Transverse colon (tissue), 4 donors: ENCODE measurements around the gene RPS15. TPM values are rescaled to one million over a fixed set of nuclear protein-coding genes. Genes with fewer than 3 reads are reported as not detected.

Experiments used
- DNase-seq: peaks from one replicate; pipeline ENCODE4 v3.0.0-alpha.2; 2019
- H3K27ac ChIP-seq, 4 donors: fragments of 200-600 bp; sonication (generic); 2 replicates each; pipeline ENCODE4 v1.5.1; 2016 to 2018; ENCODE audit warnings: inconsistent platforms in 4 of 4
- H3K27me3 ChIP-seq: fragments of 200-600 bp; sonication (generic); 2 replicates; pipeline ENCODE4 v1.5.1; 2017; ENCODE audit warnings: inconsistent platforms
- H3K36me3 ChIP-seq, 4 donors: fragments of 200-600 bp; sonication (generic); 2 replicates each; pipeline ENCODE4 v1.5.1; 2017 to 2019; ENCODE audit warnings: inconsistent platforms in 4 of 4
- H3K4me1 ChIP-seq, 4 donors: fragments of 200-600 bp; sonication (generic); 2 replicates each; pipeline ENCODE4 v1.5.1; 2017 to 2020; ENCODE audit warnings: inconsistent platforms in 4 of 4
- H3K4me3 ChIP-seq, 4 donors: fragments of 200-600 bp; sonication (generic); 1 replicate in 1 of 4; 2 replicates in 3 of 4; pipeline versions ENCODE4 v1.5.1 to v1.6.1; 2017 to 2019; ENCODE audit warnings: inconsistent platforms in 4 of 4
- H3K9me3 ChIP-seq, 2 donors: fragments of 200-600 bp; sonication (generic); 2 replicates each; pipeline ENCODE4 v1.5.1; 2017 to 2019; ENCODE audit warnings: inconsistent platforms in 2 of 2
- CTCF ChIP-seq, 5 experiments: fragments of 200-600 bp in 3 of 5; fragments of 450-650 bp in 2 of 5; sonication (generic) in 3 of 5; IDR thresholded peaks; 1 replicate in 2 of 5; 2 replicates in 3 of 5; pipeline ENCODE4 v1.5.1; 2016 to 2017; ENCODE audit warnings: antibody characterized with exemption in 5 of 5, inconsistent platforms in 3 of 5, mild to moderate bottlenecking in 2 of 5, moderate library complexity in 1 of 5
- EP300 ChIP-seq: sonication (generic); formaldehyde crosslinking; IDR thresholded peaks from one replicate; pipeline ENCODE4 v1.6.1; 2017; ENCODE audit warnings: antibody characterized with exemption, low read depth
- POLR2A ChIP-seq: fragments of 450-650 bp; IDR thresholded peaks from one replicate; pipeline ENCODE4 v1.6.1; 2016; ENCODE audit warnings: antibody characterized with exemption, mild to moderate bottlenecking, moderate library complexity
- POLR2AphosphoS5 ChIP-seq, 3 donors: sonication (generic); formaldehyde crosslinking; IDR thresholded peaks; one replicate each; pipeline ENCODE4 v1.6.1; 2016; ENCODE audit warnings: antibody characterized with exemption in 3 of 3
- WGBS, 2 donors: methylation state at CpG; one replicate each; pipeline ENCODE4 v1.1.5; 2018; ENCODE audit warnings: low coverage in 1 of 2; 5-methylcytosine and 5-hydroxymethylcytosine counted together
- in situ Hi-C, 4 donors: fragments of 200-750 bp; cut with MboI; loops; one replicate each; pipeline versions ENCODE4 v1.15.0 to v1.15.1; 2017; ENCODE audit warnings: low sequenced_read_pairs in 3 of 4, low pct_ligation_motif_present in 1 of 4, low pct_unique_long_range_greater_than_20kb in 1 of 4
- intact Hi-C: fragments of 100-400 bp; cut with DNase I; formaldehyde crosslinking; loops from one replicate; pipeline ENCODE4 v1.15.1; 2023; ENCODE audit warnings: low total_unique reads
- total RNA-seq, 4 donors: library from RNA; depleted of rRNA; stranded (reverse); fragments of >200 nt; gene quantifications; one replicate each; pipeline ENCODE4 v1.1.0, GENCODE V29; 2016

RPS15 gene
- total RNA-seq, 4 donors from 2014 or later, result 1,367 to 2,740 (median 2,511) TPM

GRCh38 chr19:1478934-1479707, 40.9 kb downstream of the RPS15 start, which contains the start of gene C19orf25:
C19orf25 (minus strand) TSS chr19:1479215; CDS start chr19:1478903, 312 bp downstream.
- in situ Hi-C loops (no loop called here), intact Hi-C loops (no loop called here)
- Histone ChIP-seq H3K9me3 (no peaks in the 10 kb centered on the region), H3K36me3 (peaks cover 0 to 6% (median 0%) of the 10 kb centered on the region in 4 donors), H3K4me1 (peaks cover 10 to 25% (median 20%) of the 10 kb centered on the region in 4 donors), H3K27ac (peak within 1 kb of the TSS; percentile 78 to 88 (median 82)), H3K4me3 (peak within 1 kb of the TSS; percentile 76 to 96 (median 88)), H3K27me3 (peaks cover 2% of the 10 kb centered on the region)
- WGBS, 2 donors, result 0% methylated on average over 1 to 33 of the region's 71 CpGs
- peak; percentile 97 for DNase-seq
- TF ChIP-seq EP300 (no peak), POLR2AphosphoS5 (IDR thresholded peaks at IDR 0.05) (peak; percentile 58 to 90 (median 86)), CTCF (IDR thresholded peaks at IDR 0.05) (peak in 2 of 5 experiments; percentile 9 to 14), POLR2A (peak; percentile 82)

- H3K4me3 ChIP-seq, result no peak overlapping the region
- DNase-seq, result no peak
- H3K36me3 ChIP-seq, result peaks cover 0 to under 1% (median 0%) of the 10 kb centered on the region in 4 donors
- intact Hi-C loops, result no loop called here
- no peaks in the 10 kb centered on the region for H3K9me3 ChIP-seq
- no peak overlapping the region for H3K27ac ChIP-seq
- H3K27me3 ChIP-seq, result no peaks in the 10 kb centered on the region
- TF ChIP-seq POLR2AphosphoS5 (IDR thresholded peaks at IDR 0.05) (no peak), EP300 (no peak), CTCF (IDR thresholded peaks at IDR 0.05) (no peak), POLR2A (no peak)
- WGBS, 2 donors, result 86% methylated on average over 26 of the region's 26 CpGs; no CpG with 5 or more reads in 1 of the 2 donors
- in situ Hi-C loops, result no loop called here
- peaks cover 10 to 25% (median 20%) of the 10 kb centered on the region in 4 donors for H3K4me1 ChIP-seq
Measured at GRCh38 chr19:1481224-1481892, 43.2 kb downstream of the RPS15 start.

GRCh38 chr19:1481893-1482360, 43.7 kb downstream of the RPS15 start:
- Histone ChIP-seq H3K9me3 (no peaks in the 10 kb centered on the region), H3K4me3 (no peak overlapping the region), H3K4me1 (peaks cover 10 to 25% (median 20%) of the 10 kb centered on the region in 4 donors), H3K27ac (no peak overlapping the region), H3K27me3 (no peaks in the 10 kb centered on the region), H3K36me3 (no peaks in the 10 kb centered on the region)
- in situ Hi-C loops (no loop called here), intact Hi-C loops (no loop called here)
- DNase-seq, result no peak
- no peak for TF ChIP-seq CTCF (IDR thresholded peaks at IDR 0.05)
- TF ChIP-seq POLR2AphosphoS5 (IDR thresholded peaks at IDR 0.05), result no peak
- TF ChIP-seq POLR2A, result no peak
- TF ChIP-seq EP300, result no peak
- 90% methylated on average over 19 of the region's 36 CpGs; no CpG with 5 or more reads in 1 of the 2 donors for WGBS, 2 donors
